ENCODE measurements around the gene MARCHF4. TPM values are rescaled to one million over a fixed set of nuclear protein-coding genes. Genes with fewer than 3 reads are reported as not detected.

MARCHF4 gene
- total and polyA plus RNA-seq, 2 of the 4 experiments (the other 2 are of a cell fraction), result 2.3 to 12.0 TPM

DNA sequence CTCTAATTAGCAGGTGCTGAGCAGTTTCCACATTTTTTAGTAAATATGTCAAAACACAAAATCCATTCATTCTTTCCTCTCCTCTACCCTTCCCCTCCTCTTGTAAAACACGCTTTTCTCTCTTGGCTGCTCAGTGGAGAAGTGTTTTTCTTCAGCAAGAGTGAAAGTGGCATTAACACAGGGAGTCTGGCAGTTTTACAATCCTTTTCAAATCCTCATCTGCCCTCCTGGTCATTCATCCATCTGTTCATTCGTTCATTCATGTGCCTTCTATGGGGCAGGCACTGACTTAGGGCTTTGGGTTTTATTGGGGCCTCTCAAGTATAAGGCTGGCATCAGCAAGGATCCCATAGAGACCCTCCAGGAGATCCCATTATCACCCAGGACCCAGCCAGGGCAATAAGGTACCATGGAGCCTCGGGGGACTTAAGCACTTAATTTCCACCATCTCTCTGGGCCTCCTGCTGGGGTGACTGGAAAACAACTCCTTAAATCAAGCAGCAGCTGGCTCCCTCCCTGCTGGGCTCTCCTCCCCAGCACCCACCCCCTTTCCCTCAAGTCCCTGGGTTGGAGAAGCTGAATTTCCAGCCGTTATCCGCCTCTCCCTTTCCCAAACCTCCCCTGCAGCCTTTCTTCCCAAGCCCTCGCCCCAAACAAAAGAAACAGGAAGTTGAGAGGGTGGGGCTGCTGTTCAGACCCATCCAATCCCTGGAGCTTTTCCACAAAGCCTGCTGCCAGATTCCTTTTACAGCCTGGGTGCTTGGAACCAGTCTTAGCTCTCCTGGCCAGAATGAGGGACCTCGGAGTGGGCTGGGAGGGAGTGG is 32.6 kb downstream of the MARCHF4 start (continued):
- TF ChIP-seq FOS (IDR thresholded peaks at IDR 0.05; ENCODE audit: low read depth, low read length), result no peak
- no peak for TF ChIP-seq RCOR1 (IDR thresholded peaks at IDR 0.05; ENCODE audit: insufficient replicate concordance, low read length)

DNA sequence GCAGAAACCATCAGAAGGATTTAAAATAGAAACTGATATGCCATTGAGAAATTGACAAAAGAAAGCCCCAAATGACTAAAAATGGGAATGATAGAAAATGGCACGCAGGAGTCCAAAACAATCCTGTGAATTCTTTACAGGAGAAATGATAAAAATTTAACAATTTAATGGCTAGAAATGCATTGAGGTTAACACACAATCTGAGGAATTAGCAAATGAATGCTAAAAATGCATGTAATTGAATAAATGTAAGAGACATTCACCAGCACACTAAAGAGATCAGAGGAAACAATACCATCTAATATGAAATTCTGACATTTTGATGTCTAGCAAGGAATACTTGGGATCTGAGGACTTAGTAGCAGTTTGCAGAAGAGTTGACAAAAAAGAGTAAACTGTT is 37.0 kb downstream of the MARCHF4 start:
- H3K9me3 ChIP-seq (ENCODE audit: control insufficient read depth, insufficient read depth, low read length), result no peaks in the 10 kb centered on the region
- no peak overlapping the region for H3K23ac ChIP-seq (ENCODE audit: low read depth, low read length)
- H3K79me1 ChIP-seq (ENCODE audit: low read depth in 1 of 2, low read length in 2 of 2), result peaks cover 16 to 36% of the 10 kb centered on the region in 2 experiments
- no peak overlapping the region for H4K91ac ChIP-seq (ENCODE audit: insufficient read depth, low read depth, low read length)
- ATAC-seq (ENCODE audit: low read depth), result no peak
- in situ Hi-C loops (cut with MboI; ENCODE audit: low sequenced_read_pairs), result no loop called here
- intact Hi-C loops (cut with micrococcal nuclease), result no loop called here
- H3K27me3 ChIP-seq (ENCODE audit: control insufficient read depth, insufficient read depth, low read length), result no peaks in the 10 kb centered on the region
- ChIA-PET CTCF (no interaction called here), POLR2A (ENCODE audit: unreplicated experiment) (no interaction called here)
- WGBS, 2 experiments (ENCODE audit: extremely low coverage in 2 of 2, insufficient read length in 1 of 2), result 86% methylated on average over 1 of the region's 1 CpG; no CpG with 5 or more reads in 1 of the 2 experiments
- H3K4me1 ChIP-seq (ENCODE audit: control insufficient read depth, insufficient read depth, low read length), result peaks cover 8% of the 10 kb centered on the region
- no peaks in the 10 kb centered on the region for H4K20me1 ChIP-seq (ENCODE audit: insufficient read depth, low read length)
- H3K9ac ChIP-seq (ENCODE audit: low read depth, low read length), result no peak overlapping the region
- no peak overlapping the region for H2AK5ac ChIP-seq (ENCODE audit: low read depth, low read length)
- DNase-seq, result no peak
- no peak overlapping the region for H2AFZ ChIP-seq (replicated peaks; ENCODE audit: low read length, poor library complexity)
- H3K36me3 ChIP-seq (ENCODE audit: control insufficient read depth, insufficient read depth, low read length), result no peaks in the 10 kb centered on the region
- H3K18ac ChIP-seq (ENCODE audit: low read depth, low read length), result no peak overlapping the region
- peaks cover 8% of the 10 kb centered on the region for H3K9me1 ChIP-seq (ENCODE audit: insufficient read depth, low read length)
- H3K4me2 ChIP-seq (ENCODE audit: low read depth, low read length), result no peak overlapping the region
- no peak overlapping the region for H3K56ac ChIP-seq (ENCODE audit: extremely low read depth, insufficient read depth, low read length)
- H2AK9ac ChIP-seq (replicated peaks; ENCODE audit: low read depth, low read length, poor library complexity), result no peak overlapping the region
- no peak overlapping the region for H4K5ac ChIP-seq (ENCODE audit: low read depth, low read length)
- H2BK15ac ChIP-seq (ENCODE audit: low read depth, low read length), result no peak overlapping the region
- no peak overlapping the region for H3K4me3 ChIP-seq (ENCODE audit: insufficient read depth, low read depth, low read length)
- no peak overlapping the region for H2BK120ac ChIP-seq (ENCODE audit: low read depth, low read length)
- no peak overlapping the region for H3K14ac ChIP-seq (replicated peaks; ENCODE audit: low read depth, low read length)
- H3K27ac ChIP-seq (ENCODE audit: insufficient read depth, low read length), result no peak overlapping the region
- H3K4ac ChIP-seq (ENCODE audit: low read depth, low read length), result no peak overlapping the region
- H2BK20ac ChIP-seq (ENCODE audit: low read depth, low read length), result no peak overlapping the region
- H2BK5ac ChIP-seq (ENCODE audit: low read depth, low read length, poor library complexity, severe bottlenecking), result no peak overlapping the region
- H4K8ac ChIP-seq (ENCODE audit: low read depth in 2 of 2, low read length in 2 of 2), result no peak overlapping the region
- no TSS peak for BruUV-seq (replicated peaks)
- dilution Hi-C loops (cut with HindIII; ENCODE audit: low sequenced_read_pairs, unreplicated experiment), result no loop called here
- TF ChIP-seq POLR2A (IDR thresholded peaks at IDR 0.05; ENCODE audit: low read depth, low read length), result no peak
- TF ChIP-seq, protein P1, sequence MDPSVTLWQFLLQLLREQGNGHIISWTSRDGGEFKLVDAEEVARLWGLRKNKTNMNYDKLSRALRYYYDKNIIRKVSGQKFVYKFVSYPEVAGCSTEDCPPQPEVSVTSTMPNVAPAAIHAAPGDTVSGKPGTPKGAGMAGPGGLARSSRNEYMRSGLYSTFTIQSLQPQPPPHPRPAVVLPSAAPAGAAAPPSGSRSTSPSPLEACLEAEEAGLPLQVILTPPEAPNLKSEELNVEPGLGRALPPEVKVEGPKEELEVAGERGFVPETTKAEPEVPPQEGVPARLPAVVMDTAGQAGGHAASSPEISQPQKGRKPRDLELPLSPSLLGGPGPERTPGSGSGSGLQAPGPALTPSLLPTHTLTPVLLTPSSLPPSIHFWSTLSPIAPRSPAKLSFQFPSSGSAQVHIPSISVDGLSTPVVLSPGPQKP (IDR thresholded peaks at IDR 0.05; ENCODE audit: borderline replicate concordance, low read depth, low read length), result no peak
- no peak for TF ChIP-seq MAZ (IDR thresholded peaks at IDR 0.05; ENCODE audit: borderline replicate concordance, low read depth, low read length)
- TF ChIP-seq, protein P2, sequence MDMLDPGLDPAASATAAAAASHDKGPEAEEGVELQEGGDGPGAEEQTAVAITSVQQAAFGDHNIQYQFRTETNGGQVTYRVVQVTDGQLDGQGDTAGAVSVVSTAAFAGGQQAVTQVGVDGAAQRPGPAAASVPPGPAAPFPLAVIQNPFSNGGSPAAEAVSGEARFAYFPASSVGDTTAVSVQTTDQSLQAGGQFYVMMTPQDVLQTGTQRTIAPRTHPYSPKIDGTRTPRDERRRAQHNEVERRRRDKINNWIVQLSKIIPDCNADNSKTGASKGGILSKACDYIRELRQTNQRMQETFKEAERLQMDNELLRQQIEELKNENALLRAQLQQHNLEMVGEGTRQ (IDR thresholded peaks at IDR 0.05; ENCODE audit: low read depth, low read length), result no peak
- no peak for TF ChIP-seq NFE2L2 (IDR thresholded peaks at IDR 0.05; ENCODE audit: low read depth, low read length)
- no peak for TF ChIP-seq SMC3 (IDR thresholded peaks at IDR 0.05; ENCODE audit: low read depth, low read length)
- TF ChIP-seq MXI1 (IDR thresholded peaks at IDR 0.05; ENCODE audit: borderline replicate concordance, low read depth, low read length), result no peak
- no peak for TF ChIP-seq RFX5 (IDR thresholded peaks at IDR 0.05; ENCODE audit: low read depth, low read length)
- no peak for TF ChIP-seq CHD1 (IDR thresholded peaks at IDR 0.05; ENCODE audit: low read depth, low read length)
- no peak for TF ChIP-seq RCOR1 (IDR thresholded peaks at IDR 0.05; ENCODE audit: insufficient replicate concordance, low read length)
- no peak for TF ChIP-seq RAD21 (IDR thresholded peaks at IDR 0.05; ENCODE audit: low read length)
- no peak for TF ChIP-seq BHLHE40 (IDR thresholded peaks at IDR 0.05; ENCODE audit: low read depth, low read length)

All from IMR-90 (cell line).